Measurements from ENCODE around the gene PLPPR4.
"Not testable (repeated sequence)": the region's sequence is repeated elsewhere in the genome, so short reads cannot be mapped to it uniquely, and the experiment has no call there.

PLPPR4 gene, protein sequence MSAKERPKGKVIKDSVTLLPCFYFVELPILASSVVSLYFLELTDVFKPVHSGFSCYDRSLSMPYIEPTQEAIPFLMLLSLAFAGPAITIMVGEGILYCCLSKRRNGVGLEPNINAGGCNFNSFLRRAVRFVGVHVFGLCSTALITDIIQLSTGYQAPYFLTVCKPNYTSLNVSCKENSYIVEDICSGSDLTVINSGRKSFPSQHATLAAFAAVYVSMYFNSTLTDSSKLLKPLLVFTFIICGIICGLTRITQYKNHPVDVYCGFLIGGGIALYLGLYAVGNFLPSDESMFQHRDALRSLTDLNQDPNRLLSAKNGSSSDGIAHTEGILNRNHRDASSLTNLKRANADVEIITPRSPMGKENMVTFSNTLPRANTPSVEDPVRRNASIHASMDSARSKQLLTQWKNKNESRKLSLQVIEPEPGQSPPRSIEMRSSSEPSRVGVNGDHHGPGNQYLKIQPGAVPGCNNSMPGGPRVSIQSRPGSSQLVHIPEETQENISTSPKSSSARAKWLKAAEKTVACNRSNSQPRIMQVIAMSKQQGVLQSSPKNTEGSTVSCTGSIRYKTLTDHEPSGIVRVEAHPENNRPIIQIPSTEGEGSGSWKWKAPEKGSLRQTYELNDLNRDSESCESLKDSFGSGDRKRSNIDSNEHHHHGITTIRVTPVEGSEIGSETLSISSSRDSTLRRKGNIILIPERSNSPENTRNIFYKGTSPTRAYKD

DNA sequence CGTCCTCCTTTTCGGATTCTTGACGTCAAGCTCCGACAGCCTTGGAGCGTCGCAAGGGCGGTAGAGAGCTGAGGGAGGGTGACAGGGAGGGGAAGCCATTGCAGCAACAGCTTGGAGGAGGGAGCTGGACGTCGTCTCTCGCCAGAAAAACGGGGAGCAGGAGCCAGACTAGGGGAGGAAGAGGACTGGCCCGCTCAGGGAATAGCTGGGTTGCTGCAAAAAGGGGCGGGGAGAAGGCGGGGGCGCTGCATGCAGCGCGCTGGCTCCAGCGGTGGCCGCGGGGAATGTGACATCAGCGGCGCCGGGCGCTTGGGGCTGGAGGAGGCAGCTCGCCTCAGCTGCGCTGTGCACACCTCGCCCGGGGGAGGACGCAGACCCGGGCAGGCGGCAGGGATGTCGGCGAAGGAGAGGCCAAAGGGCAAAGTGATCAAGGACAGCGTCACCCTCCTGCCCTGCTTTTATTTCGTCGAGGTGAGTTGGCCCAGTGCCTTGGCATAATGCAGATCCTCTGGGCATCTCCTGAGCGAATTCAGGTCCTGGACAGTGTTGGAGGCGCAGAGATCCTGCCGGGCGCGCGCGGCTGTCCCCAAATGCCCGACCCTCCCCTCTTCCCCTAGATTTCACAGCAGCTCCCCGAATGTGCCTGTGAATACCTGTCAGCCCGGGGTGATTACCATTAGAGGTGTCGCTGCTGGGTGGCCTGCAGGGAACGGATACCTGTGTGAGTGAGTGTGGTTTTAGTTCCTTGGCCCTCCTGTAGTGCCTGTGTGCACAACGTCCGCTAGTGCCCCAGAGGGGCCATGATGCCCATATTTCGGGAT, at the start of gene PLPPR4:
Gene PLPPR4 (plus strand): TSS at position 292 of the 821 bp plus-strand sequence. CDS start 102 bp downstream, at position 394.
- in situ Hi-C loops (cut with MboI; ENCODE audit: low sequenced_read_pairs), result no loop called here

DNA sequence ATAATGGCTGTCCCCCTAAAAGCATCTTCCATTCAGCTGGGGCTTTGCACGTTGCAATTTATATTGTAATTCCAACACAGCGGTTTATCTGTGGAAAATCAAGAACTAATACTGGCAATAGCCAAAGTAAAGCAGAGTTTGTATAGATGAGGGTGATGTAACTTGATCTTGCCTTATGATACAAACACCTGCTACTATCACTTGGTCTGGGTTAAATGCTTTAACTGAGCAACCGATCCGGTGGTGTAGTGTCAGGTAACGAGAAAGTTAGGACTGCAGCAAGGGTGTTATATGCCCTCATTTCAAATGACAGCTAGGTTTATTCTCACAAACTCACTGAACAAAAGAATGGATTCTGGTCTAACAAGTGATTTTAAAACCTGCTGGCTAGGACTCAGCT, 47.3 kb upstream of the PLPPR4 start:
- in situ Hi-C loops (cut with MboI; ENCODE audit: low sequenced_read_pairs), result no loop called here

DNA sequence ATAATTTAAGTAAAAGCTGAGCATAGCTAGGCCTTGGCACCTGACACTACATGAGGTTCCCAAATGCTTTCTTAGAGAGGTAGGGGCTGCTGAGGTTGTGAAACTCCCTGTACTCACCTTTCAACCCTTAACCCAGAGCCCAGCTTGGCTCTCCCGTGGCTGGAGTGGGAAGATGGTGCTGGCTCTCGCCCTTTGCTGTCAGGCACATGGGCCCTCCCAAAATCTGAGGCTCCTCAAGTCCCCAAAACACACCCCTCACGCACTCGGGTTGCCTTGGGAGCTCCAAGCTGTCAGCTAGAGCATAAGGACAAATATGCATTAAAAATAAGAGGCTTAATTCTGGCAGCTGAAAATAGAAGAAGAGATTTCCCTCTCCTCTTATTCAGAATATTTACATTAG, 46.7 kb upstream of the PLPPR4 start:
- in situ Hi-C loops (cut with MboI; ENCODE audit: low sequenced_read_pairs), result no loop called here

DNA sequence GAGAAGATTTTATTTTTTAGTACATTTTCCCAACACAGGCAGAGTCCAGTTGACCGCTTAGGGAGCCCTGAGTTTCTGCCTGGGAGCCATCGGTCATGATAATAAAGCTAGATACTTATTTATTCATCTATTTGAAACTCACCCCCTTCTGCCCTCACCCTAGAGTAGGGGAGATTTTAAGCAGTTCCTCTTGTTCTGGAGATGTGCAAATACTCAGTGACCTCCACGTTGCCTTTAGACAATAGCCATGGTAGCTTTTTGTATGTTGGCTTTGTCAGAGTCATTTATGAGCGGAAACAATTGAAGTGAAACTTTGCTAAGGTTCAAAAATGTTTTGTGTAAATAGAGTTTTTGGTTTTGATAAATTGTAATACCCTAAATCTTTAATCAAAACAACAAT, 45.7 kb upstream of the PLPPR4 start:
- in situ Hi-C loops (cut with MboI; ENCODE audit: low sequenced_read_pairs), result no loop called here

DNA sequence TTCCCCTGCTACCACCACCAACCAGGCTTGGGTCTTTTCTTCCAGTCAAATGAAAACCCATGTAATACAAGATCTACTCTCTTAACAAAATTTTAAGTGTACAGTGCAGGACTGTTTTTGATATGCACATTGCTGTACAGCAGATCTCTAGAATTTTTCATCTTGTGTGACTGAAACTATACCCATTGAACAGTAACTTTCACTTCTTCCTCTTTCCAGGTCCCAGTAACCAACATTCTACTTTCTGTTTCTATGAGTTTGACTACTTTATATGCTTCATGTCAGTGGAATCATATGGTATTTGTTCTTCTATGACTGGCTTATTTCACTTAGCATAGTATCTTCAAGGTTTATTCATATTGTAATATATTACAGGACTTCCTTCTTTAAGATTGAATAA, 45.3 kb upstream of the PLPPR4 start:
- in situ Hi-C loops (cut with MboI; ENCODE audit: low sequenced_read_pairs), result no loop called here

DNA sequence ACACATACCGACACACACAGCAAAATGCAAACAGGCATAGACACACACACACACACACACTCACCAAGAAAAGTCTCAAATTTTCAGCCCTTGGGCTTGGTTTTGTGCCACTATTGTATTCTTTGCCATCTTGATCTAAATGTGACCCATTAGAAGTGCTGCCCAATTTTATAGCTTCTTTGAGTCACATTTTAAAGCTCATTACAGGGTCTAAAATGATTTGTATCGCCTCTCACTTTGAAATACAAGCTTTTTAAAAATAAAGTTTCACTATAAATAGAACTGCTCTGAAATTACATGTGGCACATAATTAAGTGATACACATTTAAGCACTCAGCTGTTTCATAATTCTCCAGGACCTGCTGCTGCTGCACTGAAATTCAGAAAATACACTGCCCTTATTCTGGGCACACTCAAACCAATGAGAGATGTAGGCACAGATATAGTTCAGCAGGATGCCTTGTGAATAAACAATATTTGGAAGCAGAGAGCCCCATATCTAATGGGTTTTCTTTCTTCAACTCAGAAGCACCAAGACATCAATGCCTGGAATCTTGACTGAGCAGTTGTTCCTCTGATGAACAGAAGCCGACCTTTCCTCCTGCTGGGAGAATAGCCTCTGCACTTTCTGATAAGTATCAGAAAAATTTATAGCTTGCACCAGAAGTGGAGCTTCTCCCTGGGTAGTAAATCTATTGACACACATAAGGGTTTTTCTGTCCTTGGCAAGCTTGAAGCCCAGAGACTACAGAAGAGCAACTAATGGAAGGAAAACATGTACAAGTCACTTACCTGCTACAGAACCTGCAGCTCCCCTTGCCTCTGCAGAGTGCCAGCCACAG, 37.0 kb upstream of the PLPPR4 start:
- in situ Hi-C loops (cut with MboI; ENCODE audit: low sequenced_read_pairs), result no loop called here

DNA sequence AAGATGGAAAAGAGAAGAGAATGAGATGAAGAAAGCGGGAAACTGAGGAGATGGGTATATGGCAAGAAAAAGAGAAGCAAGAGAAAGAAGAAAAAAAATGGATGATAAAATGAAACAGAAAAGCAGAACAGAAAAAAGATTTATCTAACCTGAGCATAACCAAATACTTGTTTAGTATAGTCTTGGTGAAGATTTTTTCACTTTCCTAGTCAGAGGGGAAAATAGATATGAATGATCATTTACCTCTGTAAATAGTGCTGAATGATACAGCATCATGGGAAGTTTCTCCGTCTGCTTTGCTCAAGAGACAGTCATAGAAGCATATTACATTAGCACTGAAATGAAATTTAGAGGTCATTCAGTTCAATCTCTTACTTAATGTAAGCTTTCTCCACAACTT, 36.1 kb upstream of the PLPPR4 start:
- in situ Hi-C loops (cut with MboI; ENCODE audit: low sequenced_read_pairs), result no loop called here

DNA sequence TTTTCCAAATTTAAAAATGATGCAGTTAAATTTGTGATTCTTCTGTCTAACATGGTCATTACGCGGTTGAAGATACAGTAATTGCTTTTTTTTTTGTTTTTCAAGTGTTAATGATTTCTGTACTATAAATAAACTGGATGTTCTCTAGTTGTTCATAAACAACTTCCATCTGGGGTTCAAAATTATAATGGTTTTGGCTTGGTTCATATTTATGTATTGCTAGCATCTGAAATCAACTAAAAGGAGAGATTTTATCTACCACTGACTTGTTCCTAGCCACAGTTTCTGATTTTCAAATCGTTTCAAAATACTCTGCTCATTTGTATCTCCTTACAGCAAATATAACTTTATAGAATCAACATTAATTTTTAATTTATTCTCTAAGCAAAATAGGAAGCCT, 35.2 kb upstream of the PLPPR4 start:
- in situ Hi-C loops (cut with MboI; ENCODE audit: low sequenced_read_pairs), result no loop called here

DNA sequence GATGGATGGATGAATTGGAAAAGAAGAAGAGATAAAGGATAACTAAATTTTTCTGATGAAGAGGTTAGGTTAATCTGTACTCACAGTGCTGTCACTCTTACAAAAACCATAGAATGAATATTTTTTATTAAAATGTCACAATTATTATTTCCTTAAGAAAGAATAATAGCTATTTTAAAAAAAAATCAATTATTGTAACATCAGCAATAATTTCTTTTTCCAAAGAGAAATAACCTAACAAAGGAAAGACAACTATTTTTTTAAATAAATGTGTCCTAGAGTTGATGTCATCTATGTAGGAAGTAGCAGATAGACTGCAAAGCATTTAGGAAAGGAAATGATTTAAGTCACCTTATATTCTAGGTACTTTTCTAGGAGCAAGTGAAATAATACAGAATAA, 33.6 kb upstream of the PLPPR4 start:
- in situ Hi-C loops (cut with MboI; ENCODE audit: low sequenced_read_pairs), result no loop called here

DNA sequence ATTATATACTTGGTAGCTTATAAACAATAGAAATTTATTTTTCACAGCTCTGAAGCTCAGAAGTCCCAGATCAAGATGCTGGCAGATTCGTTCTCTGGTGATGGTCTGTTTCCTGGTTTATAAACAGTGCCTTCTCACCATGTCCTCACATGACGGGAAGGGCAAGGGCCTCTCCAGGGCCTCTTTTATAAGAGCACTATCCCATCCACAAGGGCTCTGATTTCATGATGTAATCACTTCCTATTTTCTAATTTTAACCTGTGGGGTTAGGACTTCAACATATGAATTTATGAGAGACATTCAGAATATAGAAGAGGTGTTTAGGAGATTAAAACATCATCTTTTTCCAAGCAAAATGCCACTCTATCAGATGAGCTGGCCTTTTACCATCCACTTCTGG, 32.1 kb upstream of the PLPPR4 start:
- in situ Hi-C loops (cut with MboI; ENCODE audit: low sequenced_read_pairs), result no loop called here

DNA sequence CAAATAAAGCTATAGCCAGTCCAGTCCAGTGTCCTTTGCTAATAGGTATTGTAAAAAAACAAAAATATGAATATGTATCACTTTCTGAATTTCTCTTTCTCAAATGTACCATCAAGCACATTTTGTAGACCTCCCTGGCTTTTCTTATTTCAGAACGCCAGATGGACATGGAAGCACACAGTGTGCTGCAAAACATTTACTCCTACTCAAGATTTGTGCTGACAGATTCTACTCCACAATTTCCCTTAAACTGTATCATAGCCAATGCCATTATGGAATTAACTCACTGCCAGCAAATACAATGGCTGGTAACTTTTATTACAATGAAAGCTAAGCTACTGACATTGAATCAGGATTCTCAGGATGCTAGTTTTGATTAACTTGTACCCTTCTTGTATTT, 30.8 kb upstream of the PLPPR4 start:
- in situ Hi-C loops (cut with MboI; ENCODE audit: low sequenced_read_pairs), result no loop called here

DNA sequence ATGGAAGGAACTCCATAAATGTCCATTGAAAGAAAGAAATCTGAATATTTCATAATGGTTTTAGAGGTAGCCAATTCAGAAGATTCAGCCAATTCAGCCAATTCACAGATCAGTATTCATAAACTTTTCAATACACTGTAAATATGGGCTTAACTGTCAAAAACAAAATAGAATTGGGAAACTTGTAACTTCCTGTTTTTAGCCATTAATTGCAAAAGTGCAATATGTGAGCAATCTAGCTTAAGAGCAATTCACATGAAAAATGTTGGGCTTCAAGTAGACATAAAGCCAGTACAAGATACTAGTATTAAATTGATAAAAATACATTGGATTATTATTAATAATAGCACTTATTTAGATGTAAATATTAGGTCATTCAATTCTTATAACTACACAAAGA, 27.5 kb upstream of the PLPPR4 start:
- in situ Hi-C loops (cut with MboI; ENCODE audit: low sequenced_read_pairs), result no loop called here

DNA sequence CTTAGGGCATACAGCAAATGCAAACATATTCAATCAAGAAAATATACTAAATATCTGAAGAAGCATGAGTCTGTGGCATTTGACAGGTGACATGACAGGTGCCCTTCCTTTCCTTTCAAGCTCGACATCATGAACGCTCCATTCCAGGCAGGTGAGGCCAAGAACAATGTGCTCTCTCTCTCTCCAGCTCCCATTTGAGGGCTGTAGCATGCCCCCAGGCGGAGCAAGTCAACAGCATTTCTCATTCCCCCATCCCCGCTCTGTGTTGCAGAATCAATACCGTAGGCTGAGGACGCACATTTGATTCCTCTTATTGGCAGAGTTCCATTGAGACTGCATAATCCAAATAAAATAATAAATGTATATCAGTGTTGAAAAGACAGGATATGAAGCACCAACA, 24.6 kb upstream of the PLPPR4 start:
- in situ Hi-C loops (cut with MboI; ENCODE audit: low sequenced_read_pairs), result no loop called here

DNA sequence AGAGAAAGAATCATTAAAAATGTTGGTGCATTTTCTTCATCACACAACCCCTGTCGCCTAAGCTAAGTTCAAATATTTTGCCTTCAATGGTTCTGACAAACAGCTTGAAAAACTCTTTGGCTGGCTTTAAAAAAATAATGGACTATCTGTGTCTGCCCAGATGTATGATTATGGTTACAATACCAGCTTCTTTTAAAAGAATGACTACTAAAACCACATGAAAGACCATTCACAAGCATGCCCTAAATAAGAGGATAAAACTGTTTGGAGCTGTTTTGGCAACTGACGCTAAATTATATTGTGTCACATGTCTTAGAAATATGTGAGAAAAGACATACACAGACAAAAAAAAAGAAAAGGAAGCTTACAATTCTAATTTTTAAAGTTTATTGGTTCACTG, 23.7 kb upstream of the PLPPR4 start:
- in situ Hi-C loops (cut with MboI; ENCODE audit: low sequenced_read_pairs), result no loop called here

DNA sequence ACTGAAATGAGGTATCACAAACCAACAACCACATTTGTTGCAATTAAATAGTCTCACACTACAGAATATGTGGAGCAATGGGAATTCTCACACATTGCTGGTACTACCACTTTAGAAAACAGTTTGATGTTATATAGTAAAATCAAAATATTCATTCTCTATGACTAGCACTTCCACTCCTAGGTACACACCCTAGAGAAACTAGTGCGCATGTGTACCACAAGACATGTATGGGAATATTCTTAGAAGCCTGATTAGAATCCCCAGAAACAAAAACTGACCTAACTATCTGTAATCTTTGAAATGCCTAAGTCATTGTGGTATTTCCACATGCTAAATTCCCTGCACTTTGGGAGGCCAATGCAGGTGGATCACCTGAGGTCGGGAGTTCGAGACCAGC, 18.1 kb upstream of the PLPPR4 start:
- in situ Hi-C loops (cut with MboI; ENCODE audit: low sequenced_read_pairs), result no loop called here

DNA sequence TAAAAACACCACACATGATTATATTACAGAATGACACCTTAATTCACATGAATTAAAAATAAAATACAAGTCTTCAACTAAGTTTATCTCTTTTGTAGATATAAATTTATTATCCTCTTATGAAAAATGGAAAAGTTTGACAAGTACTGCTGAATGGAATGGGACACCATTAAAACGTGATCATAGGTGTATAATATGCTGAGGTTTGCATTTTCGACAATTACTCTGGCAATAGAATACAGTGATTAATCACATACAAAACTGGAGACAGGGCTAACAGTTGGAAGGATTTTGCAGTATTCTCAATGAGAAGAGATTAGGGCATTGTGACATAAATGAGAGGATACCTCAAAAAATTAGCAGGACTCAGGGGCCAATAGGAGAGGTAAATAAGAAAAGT, 17.1 kb upstream of the PLPPR4 start:
- in situ Hi-C loops (cut with MboI; ENCODE audit: low sequenced_read_pairs), result no loop called here

DNA sequence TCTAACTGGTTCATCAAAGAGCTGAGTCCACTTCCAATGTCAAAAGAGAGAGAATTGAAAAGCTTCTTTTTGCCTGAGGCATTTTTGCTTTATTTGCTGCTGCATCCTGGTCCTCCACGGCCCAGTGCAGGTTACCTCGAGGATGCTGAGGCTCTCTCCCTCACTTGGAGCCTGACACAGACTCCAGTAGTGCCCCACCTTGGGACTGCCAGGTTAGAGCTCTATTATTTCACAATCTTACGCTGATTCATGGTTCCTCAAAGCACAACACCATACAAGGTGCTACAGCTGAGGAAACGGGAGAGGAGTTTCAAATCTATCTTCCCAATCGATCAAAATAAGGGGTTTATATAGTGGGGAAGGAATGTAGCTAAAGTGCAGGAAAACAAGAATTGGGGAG, 13.6 kb upstream of the PLPPR4 start:
- in situ Hi-C loops (cut with MboI; ENCODE audit: low sequenced_read_pairs), result no loop called here

DNA sequence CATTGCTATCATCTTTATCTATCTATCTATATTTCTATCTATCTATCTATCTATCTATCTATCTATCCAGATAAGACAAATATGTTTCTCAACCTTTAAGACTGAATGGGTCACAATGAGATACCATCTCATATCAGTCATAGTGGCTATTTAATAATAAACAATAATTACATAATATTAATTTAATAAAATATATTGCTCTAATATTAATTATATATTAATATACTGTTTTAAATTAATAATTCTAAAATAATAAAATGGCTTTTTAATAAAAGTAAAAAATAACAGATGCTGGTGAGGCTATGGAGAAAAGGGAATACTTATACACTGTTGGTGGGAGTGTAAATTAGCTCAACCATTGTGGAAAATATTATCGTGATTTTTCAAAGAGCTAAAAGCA, 13.0 kb upstream of the PLPPR4 start:
- in situ Hi-C loops (cut with MboI; ENCODE audit: low sequenced_read_pairs), result no loop called here

DNA sequence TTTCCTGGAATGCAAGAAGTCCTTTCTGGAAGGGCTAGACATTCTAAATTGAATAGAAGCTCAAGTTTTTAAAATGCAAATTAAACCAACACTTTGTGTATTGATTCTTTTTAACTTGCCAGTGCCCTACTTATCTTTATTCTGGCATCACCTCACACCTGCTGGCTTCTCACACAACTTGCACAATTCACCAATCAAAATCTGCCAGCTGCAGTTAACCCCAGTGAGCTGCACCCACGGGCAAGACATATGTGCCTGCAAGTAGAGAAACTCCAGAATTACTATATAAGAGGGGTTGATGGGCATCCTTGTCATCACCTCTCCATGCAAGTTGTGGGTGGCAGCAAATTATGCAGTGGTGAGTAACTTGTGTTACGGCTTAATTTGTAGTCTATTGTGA, 11.7 kb upstream of the PLPPR4 start:
- in situ Hi-C loops (cut with MboI; ENCODE audit: low sequenced_read_pairs), result no loop called here

DNA sequence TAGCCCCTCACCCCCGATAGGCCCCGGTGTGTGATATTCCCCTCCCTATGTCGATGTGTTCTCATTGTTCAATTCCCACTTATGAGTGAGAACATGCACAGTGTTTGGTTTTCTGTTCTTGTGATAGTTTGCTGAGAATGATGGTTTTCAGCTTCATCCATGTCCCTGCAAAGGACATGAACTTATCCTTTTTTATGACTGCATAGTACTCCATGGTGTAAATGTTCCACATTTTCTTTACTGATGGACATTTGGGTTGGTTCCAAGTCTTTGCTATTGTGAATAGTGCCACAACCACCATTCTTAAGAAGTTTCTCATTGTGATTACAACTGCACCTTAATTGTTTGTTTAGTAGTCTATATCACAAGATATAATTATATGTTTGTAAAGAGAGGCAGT, 3.9 kb upstream of the PLPPR4 start:
- in situ Hi-C loops (cut with MboI; ENCODE audit: low sequenced_read_pairs), result not testable (repeated sequence)

DNA sequence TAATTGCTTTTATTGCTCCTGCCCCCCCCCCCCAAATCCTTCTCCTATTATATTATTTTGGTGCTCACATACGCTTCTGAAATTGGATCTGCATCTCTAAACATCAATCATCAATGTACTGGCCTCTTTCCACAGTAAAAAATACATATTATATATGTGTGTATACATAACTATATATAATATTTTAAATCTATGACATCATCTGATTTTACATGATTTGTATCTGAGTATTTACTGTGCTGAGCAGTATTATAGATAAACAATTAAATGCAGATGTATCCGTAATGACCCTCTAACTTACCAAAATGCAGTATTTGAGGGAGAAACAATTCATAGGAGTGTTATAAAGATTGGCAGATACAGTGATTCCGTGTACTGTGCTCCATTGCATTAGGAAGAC, 832 bp downstream of the PLPPR4 start:
- in situ Hi-C loops (cut with MboI; ENCODE audit: low sequenced_read_pairs), result no loop called here
